ENCODE results near the gene GATA3. TPM values are rescaled to one million over a fixed set of nuclear protein-coding genes. Genes with fewer than 3 reads are reported as not detected.

Gene GATA3
- total RNA-seq, 1 experiment from 2014 or later, result 3.1 TPM

- no peak for DNase-seq (ENCODE audit: low spot score)
- no TSS peak for BruUV-seq (replicated peaks)
- Histone ChIP-seq H3K4me1 (ENCODE audit: insufficient read depth, low read length, poor library complexity, severe bottlenecking) (no peaks in the 10 kb centered on the region), H3K36me3 (ENCODE audit: insufficient read depth, low read length, poor library complexity, severe bottlenecking) (no peaks in the 10 kb centered on the region), H3K4me3 (ENCODE audit: low read depth, low read length, poor library complexity, severe bottlenecking) (no peak overlapping the region), H3K9me3 (ENCODE audit: low read depth, low read length, poor library complexity, severe bottlenecking) (no peaks in the 10 kb centered on the region), H3K27ac (ENCODE audit: low read depth, low read length, poor library complexity, severe bottlenecking) (no peak overlapping the region), H3K27me3 (replicated peaks; ENCODE audit: insufficient read depth, low read depth, low read length, poor library complexity) (no peaks in the 10 kb centered on the region)
- intact Hi-C loops (cut with micrococcal nuclease; ENCODE audit: unreplicated experiment), result no loop called here
- TF ChIP-seq EZH2 (IDR thresholded peaks at IDR 0.05; ENCODE audit: borderline replicate concordance, low read depth, low read length, poor library complexity, severe bottlenecking) (no peak), CTCF (conservative IDR thresholded peaks at IDR 0.05; ENCODE audit: low read depth, low read length) (no peak)
- CTCF ChIA-PET, result no interaction called here
- POLR2A ChIA-PET (ENCODE audit: low non-redundant PET), result no interaction called here
These were observed 50.2 kb downstream of the GATA3 start for GRCh38 chr10:8104721-8105120.

GRCh38 chr10:8105932-8106331, 51.4 kb downstream of the GATA3 start:
- DNase-seq (ENCODE audit: low spot score), result no peak
- CTCF ChIA-PET, result no interaction called here
- no peaks in the 10 kb centered on the region for H3K27me3 ChIP-seq (replicated peaks; ENCODE audit: insufficient read depth, low read depth, low read length, poor library complexity)
- TF ChIP-seq EZH2 (IDR thresholded peaks at IDR 0.05; ENCODE audit: borderline replicate concordance, low read depth, low read length, poor library complexity, severe bottlenecking) (no peak), CTCF (conservative IDR thresholded peaks at IDR 0.05; ENCODE audit: low read depth, low read length) (no peak)
- no peak overlapping the region for H3K4me3 ChIP-seq (ENCODE audit: low read depth, low read length, poor library complexity, severe bottlenecking)
- H3K27ac ChIP-seq (ENCODE audit: low read depth, low read length, poor library complexity, severe bottlenecking), result no peak overlapping the region
- intact Hi-C loops (cut with micrococcal nuclease; ENCODE audit: unreplicated experiment), result no loop called here
- H3K9me3 ChIP-seq (ENCODE audit: low read depth, low read length, poor library complexity, severe bottlenecking), result no peaks in the 10 kb centered on the region
- no peaks in the 10 kb centered on the region for H3K4me1 ChIP-seq (ENCODE audit: insufficient read depth, low read length, poor library complexity, severe bottlenecking)
- POLR2A ChIA-PET (ENCODE audit: low non-redundant PET), result no interaction called here
- no peaks in the 10 kb centered on the region for H3K36me3 ChIP-seq (ENCODE audit: insufficient read depth, low read length, poor library complexity, severe bottlenecking)
- BruUV-seq (replicated peaks), result no TSS peak

GRCh38 chr10:8112230-8112905, 57.9 kb downstream of the GATA3 start:
- Histone ChIP-seq H3K27ac (ENCODE audit: low read depth, low read length, poor library complexity, severe bottlenecking) (no peak overlapping the region), H3K9me3 (ENCODE audit: low read depth, low read length, poor library complexity, severe bottlenecking) (no peaks in the 10 kb centered on the region), H3K36me3 (ENCODE audit: insufficient read depth, low read length, poor library complexity, severe bottlenecking) (no peaks in the 10 kb centered on the region), H3K27me3 (replicated peaks; ENCODE audit: insufficient read depth, low read depth, low read length, poor library complexity) (no peaks in the 10 kb centered on the region), H3K4me1 (ENCODE audit: insufficient read depth, low read length, poor library complexity, severe bottlenecking) (no peaks in the 10 kb centered on the region), H3K4me3 (ENCODE audit: low read depth, low read length, poor library complexity, severe bottlenecking) (no peak overlapping the region)
- POLR2A ChIA-PET (ENCODE audit: low non-redundant PET), result no interaction called here
- intact Hi-C loops (cut with micrococcal nuclease; ENCODE audit: unreplicated experiment), result no loop called here
- no TSS peak for BruUV-seq (replicated peaks)
- CTCF ChIA-PET, result no interaction called here
- DNase-seq (ENCODE audit: low spot score), result no peak
- no peak for TF ChIP-seq EZH2 (IDR thresholded peaks at IDR 0.05; ENCODE audit: borderline replicate concordance, low read depth, low read length, poor library complexity, severe bottlenecking)
- no peak for TF ChIP-seq CTCF (conservative IDR thresholded peaks at IDR 0.05; ENCODE audit: low read depth, low read length)
